A673 (cell line): Measurements from ENCODE around the gene ICAM5.

Source experiments
- EZH2 ChIP-seq: fragments of 200-600 bp; sonication (generic); IDR thresholded peaks from 2 replicates; pipeline ENCODE4 v1.6.1; 2017; ENCODE audit warnings: borderline replicate concordance, low read depth, mild to moderate bottlenecking, mixed read lengths, antibody characterized with exemption, low read length; ENCODE audit not compliant: poor library complexity, severe bottlenecking
- TF ChIP-seq, protein P1 (sequence below): fragments of 300-800, 200-600 bp; sonication (generic); conservative IDR thresholded peaks from 2 replicates; pipeline ENCODE4 v1.5.1; 2017; ENCODE audit warnings: low read depth, mild to moderate bottlenecking, antibody characterized with exemption, low read length, moderate library complexity, mixed read lengths

DNA sequence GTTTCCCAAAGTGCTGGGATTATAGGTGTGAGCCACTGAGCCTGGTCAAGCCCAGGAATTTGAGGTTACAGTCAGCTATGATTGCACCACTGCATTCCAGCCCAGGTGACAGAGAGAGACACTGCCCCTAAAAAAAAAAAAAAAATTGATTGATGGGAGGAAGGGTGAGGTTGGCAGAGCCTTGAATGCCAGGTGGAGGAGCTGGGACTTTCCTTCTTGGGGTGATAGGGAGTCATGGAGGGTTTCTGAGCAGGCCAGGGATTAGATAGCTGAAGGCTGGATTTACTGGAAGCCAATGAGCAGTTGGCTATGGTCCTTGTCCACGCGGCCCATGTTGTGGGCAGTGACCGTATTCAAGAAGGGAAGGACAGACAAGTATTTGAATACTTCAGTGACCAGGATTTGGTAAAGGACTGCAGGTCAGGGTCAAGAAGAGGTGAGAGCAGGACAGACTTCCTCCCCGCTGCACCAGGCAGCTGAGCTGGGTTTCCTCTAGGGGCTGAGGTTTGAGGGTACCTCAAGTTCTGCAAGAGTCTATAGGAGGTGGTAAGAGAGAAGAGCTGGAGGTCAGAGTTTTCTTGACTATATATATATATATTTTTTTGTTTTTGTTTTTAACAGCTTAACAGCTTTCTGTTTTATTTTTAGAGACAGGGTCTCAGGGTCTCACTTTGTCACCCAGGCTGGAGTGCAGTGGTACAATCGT lies 9.9 kb upstream of the ICAM5 start:
- TF ChIP-seq EZH2 = no peak
- TF ChIP-seq, protein P1, sequence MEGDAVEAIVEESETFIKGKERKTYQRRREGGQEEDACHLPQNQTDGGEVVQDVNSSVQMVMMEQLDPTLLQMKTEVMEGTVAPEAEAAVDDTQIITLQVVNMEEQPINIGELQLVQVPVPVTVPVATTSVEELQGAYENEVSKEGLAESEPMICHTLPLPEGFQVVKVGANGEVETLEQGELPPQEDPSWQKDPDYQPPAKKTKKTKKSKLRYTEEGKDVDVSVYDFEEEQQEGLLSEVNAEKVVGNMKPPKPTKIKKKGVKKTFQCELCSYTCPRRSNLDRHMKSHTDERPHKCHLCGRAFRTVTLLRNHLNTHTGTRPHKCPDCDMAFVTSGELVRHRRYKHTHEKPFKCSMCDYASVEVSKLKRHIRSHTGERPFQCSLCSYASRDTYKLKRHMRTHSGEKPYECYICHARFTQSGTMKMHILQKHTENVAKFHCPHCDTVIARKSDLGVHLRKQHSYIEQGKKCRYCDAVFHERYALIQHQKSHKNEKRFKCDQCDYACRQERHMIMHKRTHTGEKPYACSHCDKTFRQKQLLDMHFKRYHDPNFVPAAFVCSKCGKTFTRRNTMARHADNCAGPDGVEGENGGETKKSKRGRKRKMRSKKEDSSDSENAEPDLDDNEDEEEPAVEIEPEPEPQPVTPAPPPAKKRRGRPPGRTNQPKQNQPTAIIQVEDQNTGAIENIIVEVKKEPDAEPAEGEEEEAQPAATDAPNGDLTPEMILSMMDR = no peak
